ENCODE results near the gene SFXN3.

SFXN3 gene

GRCh38 chr10:101000127-101000914 lies 30.7 kb upstream of the SFXN3 start:
- no peak for DNase-seq (ENCODE audit: low read depth)

- DNase-seq (ENCODE audit: low read depth): no peak
These were observed 29.9 kb upstream of the SFXN3 start for GRCh38 chr10:101000915-101001658.

GRCh38 chr10:101001659-101002035 lies 29.4 kb upstream of the SFXN3 start:
- DNase-seq (ENCODE audit: low read depth): no peak

- no peak for DNase-seq (ENCODE audit: low read depth)
These were observed 28.6 kb upstream of the SFXN3 start for GRCh38 chr10:101002456-101002855.

DNA sequence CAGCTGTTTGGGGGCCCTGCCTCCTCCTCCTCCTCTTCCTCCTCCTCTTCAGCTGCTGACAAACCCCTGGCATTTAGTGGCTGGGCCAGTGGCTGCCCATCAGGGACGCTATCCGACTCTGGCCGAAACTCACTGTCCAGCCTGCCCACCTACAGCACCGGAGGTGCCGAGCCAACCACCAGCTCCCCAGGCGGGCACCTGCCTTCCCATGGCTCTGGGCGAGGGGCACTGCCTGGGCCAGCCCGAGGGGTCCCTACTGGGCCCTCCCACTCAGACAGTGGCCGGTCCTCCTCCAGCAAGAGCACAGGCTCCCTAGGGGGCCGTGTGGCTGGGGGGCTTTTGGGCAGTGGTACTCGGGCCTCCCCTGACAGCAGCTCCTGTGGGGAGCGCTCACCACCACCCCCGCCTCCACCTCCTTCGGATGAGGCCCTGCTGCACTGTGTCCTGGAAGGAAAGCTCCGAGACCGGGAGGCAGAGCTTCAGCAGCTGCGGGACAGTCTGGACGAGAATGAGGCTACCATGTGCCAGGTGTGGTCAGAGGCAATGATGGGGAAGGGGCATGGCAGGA lies 27.3 kb upstream of the SFXN3 start:
- DNase-seq (ENCODE audit: low read depth): no peak

- DNase-seq (ENCODE audit: low read depth): no peak
These were observed 25.7 kb upstream of the SFXN3 start for GRCh38 chr10:101005361-101005760.

GRCh38 chr10:101005869-101006567 lies 25.0 kb upstream of the SFXN3 start:
- no peak for DNase-seq (ENCODE audit: low read depth)

DNA sequence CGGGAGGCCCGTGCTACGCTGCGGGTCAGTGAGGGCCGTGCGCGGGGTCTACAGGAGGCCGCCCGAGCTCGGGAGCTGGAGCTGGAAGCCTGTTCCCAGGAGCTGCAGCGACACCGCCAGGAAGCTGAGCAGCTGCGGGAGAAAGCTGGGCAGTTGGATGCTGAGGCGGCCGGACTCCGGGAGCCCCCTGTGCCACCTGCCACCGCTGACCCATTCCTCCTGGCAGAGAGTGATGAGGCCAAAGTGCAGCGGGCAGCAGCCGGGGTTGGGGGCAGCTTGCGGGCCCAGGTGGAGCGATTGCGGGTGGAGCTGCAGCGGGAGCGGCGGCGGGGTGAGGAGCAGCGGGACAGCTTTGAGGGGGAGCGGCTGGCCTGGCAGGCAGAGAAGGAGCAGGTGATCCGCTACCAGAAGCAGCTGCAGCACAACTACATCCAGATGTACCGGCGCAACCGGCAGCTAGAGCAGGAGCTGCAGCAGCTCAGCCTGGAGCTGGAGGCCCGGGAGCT lies 24.4 kb upstream of the SFXN3 start:
- no peak for DNase-seq (ENCODE audit: low read depth)

DNA sequence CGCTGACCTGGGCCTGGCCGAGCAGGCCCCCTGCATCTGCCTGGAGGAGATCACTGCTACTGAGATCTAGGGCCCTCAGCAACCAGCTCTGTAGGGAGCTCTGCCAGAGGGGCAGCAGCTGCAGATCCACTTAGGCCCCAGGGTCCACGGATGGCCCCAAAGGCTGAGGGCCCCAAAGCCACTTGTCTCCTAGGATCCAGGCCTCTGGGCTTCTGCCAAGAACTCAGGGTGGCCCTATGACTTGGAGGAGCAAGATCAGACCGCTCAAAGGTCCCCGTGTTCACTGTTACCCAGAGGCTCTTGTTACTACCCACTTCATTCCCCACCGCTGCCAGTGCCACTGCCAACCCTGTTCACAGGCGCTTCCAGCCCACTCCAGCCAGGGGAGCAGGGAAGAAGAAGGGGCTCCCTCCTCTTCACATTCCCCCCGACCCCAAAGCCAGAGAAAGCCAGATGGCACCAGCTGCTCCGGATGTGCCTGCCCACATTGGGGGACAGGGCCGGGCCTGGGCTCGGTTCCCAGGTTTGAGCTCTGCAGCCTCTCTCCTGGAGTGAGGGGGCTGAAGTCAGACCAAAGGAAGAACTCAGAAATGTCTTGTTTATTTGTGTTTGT lies 23.8 kb upstream of the SFXN3 start:
- DNase-seq (ENCODE audit: low read depth): no peak

DNA sequence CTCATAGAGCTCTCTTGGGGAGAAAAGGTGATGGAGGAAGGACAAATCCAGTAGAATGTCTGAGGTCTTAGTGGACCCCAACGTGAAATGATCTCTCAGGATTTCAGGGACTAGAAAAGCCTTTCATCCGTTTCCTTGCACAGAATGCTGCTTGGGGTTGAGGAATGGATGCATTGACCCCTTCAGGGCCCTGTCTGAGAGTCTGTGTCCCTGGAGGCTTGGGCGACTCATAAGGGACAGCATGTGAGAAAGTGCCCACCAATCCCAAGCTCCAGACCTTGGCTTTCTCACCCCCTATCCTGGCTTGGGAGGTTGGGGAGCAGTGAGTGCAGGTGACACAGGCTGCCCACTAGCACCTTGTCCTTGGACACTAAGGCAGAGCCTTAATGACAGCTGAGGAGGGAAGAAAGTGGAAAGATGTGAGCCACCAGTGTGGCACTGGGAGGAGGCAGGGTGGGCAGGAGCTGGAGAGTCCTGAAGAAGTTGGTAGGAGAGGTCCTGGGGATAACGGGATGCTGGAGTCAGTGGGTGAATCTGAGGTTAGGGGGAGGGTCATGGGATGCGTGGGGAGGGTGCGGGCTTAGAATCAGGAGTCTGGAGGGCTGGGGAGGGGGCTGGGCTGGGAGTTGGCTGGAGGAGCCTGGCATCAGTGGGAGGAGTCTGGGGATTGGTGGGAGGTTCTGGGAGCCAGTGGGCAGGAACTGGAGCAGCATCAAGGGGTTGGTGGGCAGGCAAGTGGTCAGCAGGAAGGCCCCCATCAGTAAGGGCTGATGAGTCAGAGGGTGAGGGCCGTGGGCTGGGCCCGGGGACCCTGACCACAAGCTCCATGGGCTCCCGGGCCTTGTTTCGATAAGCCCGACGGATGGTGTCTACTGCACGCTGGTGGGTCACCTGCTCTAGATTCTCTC lies 22.9 kb upstream of the SFXN3 start:
- no peak for DNase-seq (ENCODE audit: low read depth)

DNA sequence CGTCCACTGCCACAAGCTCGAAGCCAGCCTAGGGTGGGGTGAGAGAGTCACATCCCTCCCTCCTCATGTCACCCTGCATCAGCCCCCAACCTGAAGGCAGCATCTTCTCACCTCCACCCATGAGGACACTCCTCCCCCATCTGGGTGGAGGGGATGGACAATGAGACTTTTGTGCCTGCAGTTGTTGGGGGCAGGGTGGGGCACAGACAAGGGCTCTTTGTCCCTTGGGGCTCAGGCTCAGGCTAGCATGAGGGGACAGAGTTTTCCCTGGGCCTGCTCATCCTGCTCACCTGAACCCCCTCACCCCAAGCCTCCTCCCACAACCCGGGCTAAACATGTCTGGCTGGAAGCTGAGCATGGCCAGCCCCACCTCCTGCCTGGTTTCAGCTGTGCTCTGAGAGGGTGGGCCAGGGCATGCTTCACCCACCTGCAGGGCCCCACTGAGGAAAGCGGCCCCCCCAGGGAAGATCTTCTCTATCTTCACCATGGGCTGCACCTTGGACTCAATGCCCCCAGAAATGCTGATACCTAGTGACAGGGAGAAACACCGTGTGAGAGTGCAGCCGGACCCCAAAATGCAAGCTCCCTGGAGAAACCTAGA lies 22.1 kb upstream of the SFXN3 start:
- no peak for DNase-seq (ENCODE audit: low read depth)

DNA sequence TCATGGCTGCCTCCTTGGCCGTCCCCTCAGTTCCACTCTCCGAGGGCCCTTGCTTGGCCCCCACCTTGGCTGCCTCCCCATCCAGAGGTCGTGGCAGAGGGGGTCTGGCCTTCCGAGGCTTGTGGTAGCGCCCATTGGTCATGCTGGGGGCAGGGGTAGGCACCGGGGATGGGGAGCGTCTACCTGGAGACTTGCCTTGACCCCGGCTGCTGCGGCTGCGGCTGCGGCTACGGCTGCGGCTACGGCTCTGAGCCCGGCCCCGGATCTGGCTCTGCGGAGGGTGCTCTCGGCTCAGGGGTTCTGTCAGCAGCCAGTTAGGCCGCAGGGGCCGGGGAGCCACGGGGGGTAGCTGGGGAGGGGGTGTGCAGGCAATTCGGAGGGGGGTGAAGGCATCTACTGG lies 20.7 kb upstream of the SFXN3 start:
- no peak for DNase-seq (ENCODE audit: low read depth)

DNA sequence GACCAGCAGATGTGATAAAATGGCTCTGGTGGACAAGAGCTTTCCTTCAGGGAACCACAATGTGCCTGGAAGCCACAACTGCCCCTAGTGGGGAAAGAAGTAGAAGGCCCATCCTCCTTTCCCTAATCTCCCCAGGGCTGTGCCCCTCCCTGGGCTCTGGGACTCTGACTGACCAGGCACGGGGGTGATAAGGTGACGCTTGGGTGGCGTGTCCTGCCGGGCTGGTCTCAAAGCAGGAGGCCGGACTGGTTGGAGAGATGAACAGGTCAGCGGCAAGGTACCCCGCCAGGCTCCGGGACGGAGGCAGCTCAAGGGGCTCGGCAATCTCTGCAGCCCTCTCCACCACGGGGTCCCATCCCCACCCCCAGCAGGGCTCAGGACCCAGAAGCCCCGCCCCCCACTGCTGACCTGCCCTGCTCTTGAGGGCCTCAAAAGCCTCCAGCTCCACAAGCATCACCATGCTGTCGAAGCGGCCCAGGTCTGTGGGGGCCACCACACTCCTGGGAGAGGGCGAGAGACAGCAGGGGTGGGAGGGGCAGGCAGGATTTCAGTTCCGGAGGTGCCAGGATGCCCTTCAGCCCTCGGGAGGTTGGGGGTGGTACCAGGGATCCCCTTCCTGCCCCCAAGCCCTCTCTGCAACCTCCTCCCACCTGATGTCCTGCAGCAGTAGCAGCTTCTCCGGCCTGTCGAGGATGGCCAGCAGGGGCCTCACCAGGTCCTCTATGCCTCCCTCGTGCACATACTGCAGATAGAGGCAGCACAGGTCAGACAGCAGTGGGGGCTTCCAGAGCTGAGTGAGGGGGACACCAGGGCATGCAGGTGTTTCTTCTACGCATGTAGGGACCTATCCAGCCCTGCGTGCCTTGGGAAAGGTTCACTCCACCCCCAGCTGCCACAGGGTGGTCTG lies 19.3 kb upstream of the SFXN3 start:
- DNase-seq (ENCODE audit: low read depth): no peak

DNA sequence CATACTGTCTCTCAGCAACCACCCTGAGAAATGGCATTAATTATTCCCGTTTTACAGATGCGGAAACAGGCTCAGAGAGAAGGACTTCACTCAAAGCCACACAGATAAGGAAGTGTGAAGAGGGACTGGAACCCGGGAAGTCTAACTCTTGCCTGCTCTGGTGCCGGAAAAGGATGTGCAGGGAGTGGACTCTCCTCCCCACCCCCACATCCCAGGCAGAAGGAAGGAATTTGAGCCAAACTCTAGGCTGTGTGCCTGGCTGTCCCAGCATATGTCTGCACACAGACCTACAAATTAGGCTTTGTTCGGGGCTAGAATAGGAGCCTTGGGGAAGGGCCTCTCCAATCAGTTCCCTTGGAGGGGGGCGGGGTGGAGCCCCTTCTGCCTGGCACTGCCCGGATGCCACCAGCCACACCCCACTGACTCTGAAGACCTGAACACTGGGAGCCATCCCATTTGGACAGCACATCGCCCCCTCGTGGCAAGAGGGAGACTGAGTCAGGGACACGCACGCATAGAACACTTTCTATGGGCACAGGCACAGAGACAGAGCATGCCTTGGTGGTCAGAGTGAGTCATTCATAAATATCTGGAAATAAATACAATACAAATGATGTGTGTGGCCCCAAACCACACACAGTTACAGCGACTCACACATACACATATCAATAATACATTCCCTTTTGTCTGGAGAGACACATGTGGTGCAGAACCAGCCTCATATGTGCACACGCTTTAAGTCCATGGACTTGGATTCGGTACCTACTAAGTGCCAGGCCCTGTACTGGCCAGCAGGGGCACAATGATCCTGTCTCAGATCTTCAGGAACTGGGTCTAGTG lies 18.3 kb upstream of the SFXN3 start:
- DNase-seq (ENCODE audit: low read depth): no peak

- no peak for DNase-seq (ENCODE audit: low read depth)
These were observed 17.6 kb upstream of the SFXN3 start for GRCh38 chr10:101013365-101013825.

DNA sequence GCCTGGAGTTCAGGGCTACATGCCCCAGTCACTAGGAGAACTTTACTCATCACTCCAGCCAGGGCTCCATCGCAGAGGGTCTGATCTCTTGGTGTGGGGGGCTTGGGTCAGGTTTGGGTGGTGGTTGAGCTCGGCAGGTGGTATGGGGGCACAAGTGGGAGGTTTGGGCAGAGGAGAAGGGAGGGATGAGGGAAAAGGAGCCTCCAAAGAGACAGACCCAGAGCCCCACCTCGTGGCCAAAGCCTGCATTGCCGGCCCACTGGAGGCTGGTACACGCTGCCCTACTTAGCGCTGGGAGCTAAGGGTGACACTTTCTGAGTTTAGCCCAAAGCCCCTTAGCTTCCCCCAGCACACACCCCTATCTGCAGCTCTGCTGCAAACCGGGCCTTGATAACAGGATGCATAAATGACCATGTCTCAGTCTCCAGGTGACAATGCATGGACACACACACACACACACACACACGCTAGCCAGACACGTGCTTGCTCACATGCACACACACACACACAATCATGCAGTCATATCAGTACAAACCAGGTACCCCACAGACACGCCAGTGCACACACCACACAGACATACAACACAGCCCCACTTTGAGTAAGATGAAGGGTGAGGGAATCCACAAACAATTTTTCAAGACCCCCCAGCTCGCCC lies 16.7 kb upstream of the SFXN3 start:
- DNase-seq (ENCODE audit: low read depth): no peak

DNA sequence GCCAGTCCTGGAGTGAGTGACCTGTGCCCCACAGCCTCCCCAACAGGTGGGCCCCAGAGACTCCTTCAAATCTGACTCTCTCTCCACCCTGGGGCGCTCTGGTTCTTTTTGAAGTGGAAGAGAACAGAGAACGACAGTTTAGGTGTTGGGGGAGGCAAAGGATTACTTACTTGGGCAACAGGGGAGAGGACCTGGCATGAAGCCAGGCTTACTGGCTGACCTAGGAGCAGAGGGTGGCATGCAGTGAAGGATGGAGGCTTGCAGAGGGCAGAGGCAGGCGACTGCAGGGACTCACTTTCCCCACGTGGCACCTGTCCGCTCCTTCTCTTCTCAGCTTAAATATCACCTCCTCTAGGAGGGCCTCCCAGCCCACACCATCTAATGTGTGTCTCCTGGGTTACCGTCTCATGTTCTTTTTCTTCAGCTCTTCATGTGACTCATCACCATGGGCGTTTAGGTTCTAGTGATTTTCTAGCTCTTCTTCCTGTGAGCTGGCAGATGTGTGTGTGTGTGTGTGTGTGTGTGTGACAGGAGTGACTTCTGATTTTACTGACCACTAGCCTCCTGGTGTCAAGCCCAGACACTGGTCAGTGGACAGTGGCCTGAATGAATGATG lies 16.0 kb upstream of the SFXN3 start:
- DNase-seq (ENCODE audit: low read depth): no peak

All from HS-27A (cell line).